ENCODE measurements around the gene ABHD11. TPM values are rescaled to one million over a fixed set of nuclear protein-coding genes. Genes with fewer than 3 reads are reported as not detected.

Gene ABHD11
- total RNA-seq: 5.7 and 6.1 TPM in 2 replicates

GRCh38 chr7:73738612-73739386 lies at the start of gene ABHD11:
ABHD11 (minus strand) TSS chr7:73738802; CDS start chr7:73738770, 32 bp downstream.

GRCh38 chr7:73770002-73770859 lies 31.6 kb upstream of the ABHD11 start, which contains the start of gene CLDN3:
CLDN3 (minus strand) TSS chr7:73770270; CDS start chr7:73770049, 221 bp downstream.

GRCh38 chr7:73718905-73719805 lies 19.4 kb downstream of the ABHD11 start, which contains the start of gene STX1A:
STX1A (minus strand) TSS chr7:73719669; CDS start chr7:73719631, 38 bp downstream.

Other genes starting within 250 kb of the ABHD11 start
- 45.8 and 54.6 TPM in 2 replicates for gene BAZ1B, start 216.5 kb downstream of the ABHD11 start, total RNA-seq
- 12.7 and 19.2 TPM in 2 replicates for gene BCL7B, start 181.1 kb downstream of the ABHD11 start, total RNA-seq
- 76.4 and 97.0 TPM in 2 replicates for gene TBL2, start 160.2 kb downstream of the ABHD11 start, total RNA-seq
- gene MLXIPL, start 114.3 kb downstream of the ABHD11 start, total RNA-seq: 0.37 and 0.57 TPM in 2 replicates
- gene VPS37D, start 71.0 kb downstream of the ABHD11 start, total RNA-seq: 5.7 and 6.8 TPM in 2 replicates
- gene DNAJC30, start 55.3 kb downstream of the ABHD11 start, total RNA-seq: 1.8 and 2.6 TPM in 2 replicates
- gene BUD23, start 55.2 kb downstream of the ABHD11 start, total RNA-seq: 57.7 and 61.8 TPM in 2 replicates
- gene STX1A, start 19.1 kb downstream of the ABHD11 start, total RNA-seq: 10.2 and 10.7 TPM in 2 replicates
- gene CLDN3, start 31.5 kb upstream of the ABHD11 start, total RNA-seq: not detected in 2 replicates
- gene CLDN4, start 92.2 kb upstream of the ABHD11 start, total RNA-seq: 0.14 and 1.5 TPM in 2 replicates
- gene METTL27, start 103.7 kb upstream of the ABHD11 start, total RNA-seq: 2.3 and 7.4 TPM in 2 replicates
- gene TMEM270, start 122.4 kb upstream of the ABHD11 start, total RNA-seq: not detected in 2 replicates